Smooth muscle cell of bladder (primary cell): Measurements from ENCODE around the gene PRPF18. TPM values are rescaled to one million over a fixed set of nuclear protein-coding genes. Genes with fewer than 3 reads are reported as not detected.

Experiments used
- total RNA-seq: library from RNA; depleted of rRNA; stranded (reverse); fragments of >200 nt; gene quantifications from 2 replicates; pipeline ENCODE4 v1.2.3, GENCODE V29; 2014

PRPF18 gene
- 30.9 and 36.3 TPM in 2 replicates for total RNA-seq

GRCh38 chr10:13586676-13587355 lies at the start of gene PRPF18:
TSS of gene PRPF18 (plus strand) at chr10:13586965. CDS start at chr10:13587087, 122 bp downstream.

Other genes with a start within 250 kb of the PRPF18 start
- 24.6 and 27.4 TPM in 2 replicates for gene SEPHS1, start 238.7 kb upstream of the PRPF18 start, total RNA-seq
- 5.0 and 5.1 TPM in 2 replicates for gene BEND7, start 58.0 kb upstream of the PRPF18 start, total RNA-seq